ENCODE measurements around the gene CGNL1.

The CGNL1 gene

GRCh38 chr15:57527382-57528091 is 151.2 kb downstream of the CGNL1 start:
- no peak overlapping the region for H3K9ac ChIP-seq (ENCODE audit: low read length)
- H3K4me3 ChIP-seq (ENCODE audit: low read length) = no peak overlapping the region
- H3K27me3 ChIP-seq (replicated peaks; ENCODE audit: insufficient read depth, low read length) = no peaks in the 10 kb centered on the region
- H4K20me1 ChIP-seq (ENCODE audit: insufficient read depth, low read length) = no peaks in the 10 kb centered on the region
- H3K9me3 ChIP-seq (replicated peaks; ENCODE audit: insufficient read depth, low read length) = no peaks in the 10 kb centered on the region
- H2AFZ ChIP-seq (ENCODE audit: low read length) = no peak overlapping the region
- no peaks in the 10 kb centered on the region for H3K36me3 ChIP-seq (replicated peaks; ENCODE audit: insufficient read depth, low read length)
- peak; percentile 73 for DNase-seq
- no peak for TF ChIP-seq EZH2 (optimal IDR thresholded peaks at IDR 0.05; ENCODE audit: low read depth, low read length)
- TF ChIP-seq EZH2phosphoT487 (IDR thresholded peaks at IDR 0.05; ENCODE audit: low read length) = no peak
- peak; percentile 55 for TF ChIP-seq CTCF (IDR thresholded peaks at IDR 0.05; ENCODE audit: low read length)
- H3F3A ChIP-seq (ENCODE audit: insufficient read depth, low read length) = no peaks in the 10 kb centered on the region
- no peak overlapping the region for H3K27ac ChIP-seq (ENCODE audit: low read length)
- H3K79me2 ChIP-seq (ENCODE audit: low read length) = no peaks in the 10 kb centered on the region
- H3K4me2 ChIP-seq (ENCODE audit: low read depth, low read length) = no peak overlapping the region
- no peaks in the 10 kb centered on the region for H3K4me1 ChIP-seq (ENCODE audit: low read length)
- H3K9me2 ChIP-seq (replicated peaks; ENCODE audit: insufficient read depth, low read length) = no peaks in the 10 kb centered on the region

DNA sequence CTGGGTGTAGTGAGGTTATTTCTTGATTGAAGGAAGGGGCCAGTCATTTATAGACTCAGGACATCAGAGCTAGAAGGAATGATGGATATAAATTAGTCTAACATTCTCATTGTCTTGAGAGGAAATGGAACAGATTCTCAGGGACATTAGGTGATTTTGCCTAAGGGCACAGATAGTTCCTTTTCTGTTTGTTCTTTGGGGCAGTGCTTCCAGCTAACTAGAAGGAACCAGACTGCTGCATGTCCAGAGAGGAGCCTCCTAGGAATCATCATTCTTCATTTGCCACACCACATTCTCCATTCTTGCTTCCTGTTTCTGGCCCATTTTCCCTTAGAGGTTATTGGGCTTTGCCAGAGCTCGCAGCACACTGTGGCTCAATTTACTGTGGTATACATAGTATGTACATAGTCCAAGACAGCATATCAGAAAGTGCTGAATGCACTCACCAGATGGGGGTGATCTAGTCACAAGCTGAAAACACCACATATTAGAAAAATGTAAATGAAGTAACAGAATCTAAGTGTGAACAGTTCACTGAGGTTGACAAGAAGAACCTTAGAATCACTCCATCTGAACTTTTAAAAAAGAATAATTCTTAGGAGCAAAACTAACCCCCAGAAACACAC is 152.7 kb downstream of the CGNL1 start:
- no peak for DNase-seq
- no peaks in the 10 kb centered on the region for H3K27me3 ChIP-seq (replicated peaks; ENCODE audit: insufficient read depth, low read length)
- H3F3A ChIP-seq (ENCODE audit: insufficient read depth, low read length) = no peaks in the 10 kb centered on the region
- H3K79me2 ChIP-seq (ENCODE audit: low read length) = no peaks in the 10 kb centered on the region
- no peaks in the 10 kb centered on the region for H3K9me3 ChIP-seq (replicated peaks; ENCODE audit: insufficient read depth, low read length)
- H3K36me3 ChIP-seq (replicated peaks; ENCODE audit: insufficient read depth, low read length) = no peaks in the 10 kb centered on the region
- no peak overlapping the region for H2AFZ ChIP-seq (ENCODE audit: low read length)
- no peaks in the 10 kb centered on the region for H3K4me1 ChIP-seq (ENCODE audit: low read length)
- H3K9me2 ChIP-seq (replicated peaks; ENCODE audit: insufficient read depth, low read length) = no peaks in the 10 kb centered on the region
- H3K4me2 ChIP-seq (ENCODE audit: low read depth, low read length) = no peak overlapping the region
- no peak overlapping the region for H3K4me3 ChIP-seq (ENCODE audit: low read length)
- no peak overlapping the region for H3K9ac ChIP-seq (ENCODE audit: low read length)
- H3K27ac ChIP-seq (ENCODE audit: low read length) = no peak overlapping the region
- TF ChIP-seq EZH2phosphoT487 (IDR thresholded peaks at IDR 0.05; ENCODE audit: low read length) (no peak), CTCF (IDR thresholded peaks at IDR 0.05; ENCODE audit: low read length) (no peak), EZH2 (optimal IDR thresholded peaks at IDR 0.05; ENCODE audit: low read depth, low read length) (no peak)
- H4K20me1 ChIP-seq (ENCODE audit: insufficient read depth, low read length) = no peaks in the 10 kb centered on the region

- no peaks in the 10 kb centered on the region for H3K36me3 ChIP-seq (replicated peaks; ENCODE audit: insufficient read depth, low read length)
- H3K9me2 ChIP-seq (replicated peaks; ENCODE audit: insufficient read depth, low read length) = no peaks in the 10 kb centered on the region
- H4K20me1 ChIP-seq (ENCODE audit: insufficient read depth, low read length) = no peaks in the 10 kb centered on the region
- H3K4me1 ChIP-seq (ENCODE audit: low read length) = no peaks in the 10 kb centered on the region
- H3K27ac ChIP-seq (ENCODE audit: low read length) = no peak overlapping the region
- H3K79me2 ChIP-seq (ENCODE audit: low read length) = no peaks in the 10 kb centered on the region
- no peaks in the 10 kb centered on the region for H3F3A ChIP-seq (ENCODE audit: insufficient read depth, low read length)
- no peaks in the 10 kb centered on the region for H3K9me3 ChIP-seq (replicated peaks; ENCODE audit: insufficient read depth, low read length)
- DNase-seq = no peak
- no peak overlapping the region for H3K4me2 ChIP-seq (ENCODE audit: low read depth, low read length)
- H3K9ac ChIP-seq (ENCODE audit: low read length) = no peak overlapping the region
- no peaks in the 10 kb centered on the region for H3K27me3 ChIP-seq (replicated peaks; ENCODE audit: insufficient read depth, low read length)
- H2AFZ ChIP-seq (ENCODE audit: low read length) = no peak overlapping the region
- TF ChIP-seq EZH2 (optimal IDR thresholded peaks at IDR 0.05; ENCODE audit: low read depth, low read length) (no peak), EZH2phosphoT487 (IDR thresholded peaks at IDR 0.05; ENCODE audit: low read length) (no peak), CTCF (IDR thresholded peaks at IDR 0.05; ENCODE audit: low read length) (no peak)
- no peak overlapping the region for H3K4me3 ChIP-seq (ENCODE audit: low read length)
Measured at GRCh38 chr15:57529748-57530147, 153.4 kb downstream of the CGNL1 start.
